Thyroid gland (tissue), 4 donors: ENCODE measurements around the gene SLMAP. TPM values are rescaled to one million over a fixed set of nuclear protein-coding genes. Genes with fewer than 3 reads are reported as not detected.

ENCODE experiments used
- DNase-seq, 2 donors: peaks; one replicate each; pipeline ENCODE4 v3.0.0-alpha.2; 2019
- H3K27ac ChIP-seq, 3 donors: fragments of 200-600 bp; sonication (generic); 1 replicate in 2 of 3; 2 replicates in 1 of 3; pipeline ENCODE4 v1.5.1; 2016 to 2019; ENCODE audit warnings: mild to moderate bottlenecking in 1 of 3, moderate library complexity in 1 of 3
- H3K27me3 ChIP-seq: fragments of 200-600 bp; sonication (generic); one replicate; pipeline ENCODE4 v1.5.1; 2019
- H3K36me3 ChIP-seq, 2 donors: fragments of 200-600 bp; sonication (generic); one replicate each; pipeline ENCODE4 v1.5.1; 2016 to 2019
- H3K4me1 ChIP-seq, 2 donors: fragments of 200-600 bp; sonication (generic); one replicate each; pipeline ENCODE4 v1.5.1; 2017 to 2019
- H3K4me3 ChIP-seq, 3 donors: fragments of 200-600 bp; sonication (generic); replicated peaks in 1 of 3; 1 replicate in 2 of 3; 2 replicates in 1 of 3; pipeline ENCODE4 v1.5.1; 2016; ENCODE audit warnings: mild to moderate bottlenecking in 1 of 3
- H3K9me3 ChIP-seq: fragments of 200-600 bp; sonication (generic); one replicate; pipeline ENCODE4 v1.5.1; 2017
- POLR2A ChIP-seq, 2 donors: fragments of 450-650 bp; IDR thresholded peaks; one replicate each; pipeline ENCODE4 v1.6.1; 2017; ENCODE audit warnings: antibody characterized with exemption in 2 of 2, mild to moderate bottlenecking in 2 of 2, moderate library complexity in 1 of 2
- WGBS, 2 donors: methylation state at CpG; one replicate each; pipeline ENCODE4 v1.1.5; 2017; 5-methylcytosine and 5-hydroxymethylcytosine counted together
- intact Hi-C: fragments of 100-400 bp; cut with DNase I; formaldehyde crosslinking; loops from one replicate; pipeline ENCODE4 v1.15.1; 2023
- total RNA-seq, 4 donors: library from RNA; depleted of rRNA; stranded (reverse); fragments of >200 nt; gene quantifications; one replicate each; pipeline ENCODE4 v1.2.3, GENCODE V29; 2016
- TF ChIP-seq, protein P1 (sequence below), 6 experiments: fragments of 200-600 bp in 3 of 6; fragments of 450-650 bp in 3 of 6; sonication (generic) in 3 of 6; IDR thresholded peaks; one replicate each; pipeline ENCODE4 v1.5.1; 2016 to 2019; ENCODE audit warnings: antibody characterized with exemption in 6 of 6, mild to moderate bottlenecking in 2 of 6, inconsistent platforms in 1 of 6, moderate library complexity in 1 of 6

Gene SLMAP
- total RNA-seq, 4 donors from 2014 or later: 79.7 to 89.4 (median 83.4) TPM

DNA sequence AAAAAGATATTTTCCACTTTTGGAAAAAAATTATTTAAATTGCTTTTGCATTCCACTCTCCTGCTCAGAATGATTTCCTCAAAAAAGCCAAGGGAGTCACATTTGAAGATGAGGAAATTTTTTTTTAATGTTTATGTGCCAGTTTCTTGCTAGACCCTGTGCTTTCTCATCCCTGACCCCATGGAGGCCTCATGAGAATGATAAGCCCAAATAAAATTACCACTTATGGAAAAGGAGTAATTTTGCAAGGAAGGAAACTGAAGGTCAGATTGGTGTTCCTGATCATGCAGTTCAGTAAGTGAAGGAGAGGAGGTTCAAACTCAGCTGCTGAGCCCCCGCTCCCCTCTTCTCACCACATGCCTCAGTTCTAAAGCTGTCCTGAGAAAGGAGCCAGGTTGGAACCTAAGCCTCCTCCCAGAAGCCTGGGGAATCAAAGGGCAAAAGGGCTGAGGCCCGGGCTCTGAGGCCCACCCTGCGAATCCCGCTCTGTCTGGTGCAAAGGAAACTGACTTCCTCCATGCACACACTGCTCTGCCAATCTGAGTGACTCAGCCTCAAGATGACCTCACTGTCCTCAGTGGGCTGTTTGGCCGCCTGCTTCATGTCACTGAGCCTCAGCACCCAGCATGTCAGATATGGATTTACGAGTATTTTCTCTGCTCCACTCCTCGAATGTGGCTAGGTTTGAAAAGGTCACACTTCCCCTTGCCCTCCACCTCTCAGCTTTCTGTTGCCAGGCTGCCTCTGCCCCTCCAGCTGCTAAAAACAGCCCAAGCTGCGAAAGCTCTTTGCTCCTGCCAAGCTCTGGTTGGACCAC, 195.2 kb downstream of the SLMAP start:
- Histone ChIP-seq H3K27me3 (no peaks in the 10 kb centered on the region), H3K36me3 (no peaks in the 10 kb centered on the region), H3K4me3 (no peak overlapping the region), H3K9me3 (no peaks in the 10 kb centered on the region), H3K27ac (peak overlapping the region; percentile 67 to 73 (median 73)), H3K4me1 (peaks cover 14 to 32% of the 10 kb centered on the region in 2 donors)
- WGBS, 2 donors: 31 to 63% methylated on average over 5 to 8 of the region's 8 CpGs
- DNase-seq: peak; percentile 28 to 36
- intact Hi-C loops: no loop called here
- TF ChIP-seq POLR2A (IDR thresholded peaks at IDR 0.05): no peak
- TF ChIP-seq, protein P1, sequence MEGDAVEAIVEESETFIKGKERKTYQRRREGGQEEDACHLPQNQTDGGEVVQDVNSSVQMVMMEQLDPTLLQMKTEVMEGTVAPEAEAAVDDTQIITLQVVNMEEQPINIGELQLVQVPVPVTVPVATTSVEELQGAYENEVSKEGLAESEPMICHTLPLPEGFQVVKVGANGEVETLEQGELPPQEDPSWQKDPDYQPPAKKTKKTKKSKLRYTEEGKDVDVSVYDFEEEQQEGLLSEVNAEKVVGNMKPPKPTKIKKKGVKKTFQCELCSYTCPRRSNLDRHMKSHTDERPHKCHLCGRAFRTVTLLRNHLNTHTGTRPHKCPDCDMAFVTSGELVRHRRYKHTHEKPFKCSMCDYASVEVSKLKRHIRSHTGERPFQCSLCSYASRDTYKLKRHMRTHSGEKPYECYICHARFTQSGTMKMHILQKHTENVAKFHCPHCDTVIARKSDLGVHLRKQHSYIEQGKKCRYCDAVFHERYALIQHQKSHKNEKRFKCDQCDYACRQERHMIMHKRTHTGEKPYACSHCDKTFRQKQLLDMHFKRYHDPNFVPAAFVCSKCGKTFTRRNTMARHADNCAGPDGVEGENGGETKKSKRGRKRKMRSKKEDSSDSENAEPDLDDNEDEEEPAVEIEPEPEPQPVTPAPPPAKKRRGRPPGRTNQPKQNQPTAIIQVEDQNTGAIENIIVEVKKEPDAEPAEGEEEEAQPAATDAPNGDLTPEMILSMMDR (IDR thresholded peaks at IDR 0.05): no peak

- peak; percentile 43 to 64 for DNase-seq
- H3K36me3 ChIP-seq: no peaks in the 10 kb centered on the region
- no peaks in the 10 kb centered on the region for H3K27me3 ChIP-seq
- WGBS, 2 donors: 53 to 67% methylated on average over 4 of the region's 4 CpGs
- no peak for TF ChIP-seq POLR2A (IDR thresholded peaks at IDR 0.05)
- peak overlapping the region; percentile 67 to 73 (median 73) for H3K27ac ChIP-seq
- H3K4me3 ChIP-seq: no peak overlapping the region
- intact Hi-C loops: no loop called here
- no peaks in the 10 kb centered on the region for H3K9me3 ChIP-seq
- H3K4me1 ChIP-seq: peaks cover 13 to 28% of the 10 kb centered on the region in 2 donors
These were observed 196.1 kb downstream of the SLMAP start for GRCh38 chr3:57952208-57952631.

GRCh38 chr3:57952651-57953050, 196.5 kb downstream of the SLMAP start:
- no peak for DNase-seq
- WGBS, 2 donors: 81 to 88% methylated on average over 5 of the region's 5 CpGs

GRCh38 chr3:57953576-57953975, 197.5 kb downstream of the SLMAP start:
- Histone ChIP-seq H3K4me3 (no peak overlapping the region), H3K27ac (peak overlapping the region in 2 of 3 donors; percentile 16 to 22), H3K9me3 (no peaks in the 10 kb centered on the region), H3K27me3 (no peaks in the 10 kb centered on the region), H3K4me1 (peaks cover 9 to 26% of the 10 kb centered on the region in 2 donors), H3K36me3 (no peaks in the 10 kb centered on the region)
- TF ChIP-seq, protein P1 (IDR thresholded peaks at IDR 0.05): no peak
- TF ChIP-seq POLR2A (IDR thresholded peaks at IDR 0.05): no peak
- no peak for DNase-seq
- 81 to 92% methylated on average over 5 of the region's 7 CpGs for WGBS, 2 donors
- intact Hi-C loops: no loop called here

More at GRCh38 chr3:57952651-57953050, 196.5 kb downstream of the SLMAP start:
- no peak for TF ChIP-seq POLR2A (IDR thresholded peaks at IDR 0.05)
- TF ChIP-seq, protein P1 (IDR thresholded peaks at IDR 0.05): no peak
- peak overlapping the region; percentile 16 to 33 (median 22) for H3K27ac ChIP-seq
- no peaks in the 10 kb centered on the region for H3K27me3 ChIP-seq
- H3K36me3 ChIP-seq: no peaks in the 10 kb centered on the region
- intact Hi-C loops: no loop called here
- H3K9me3 ChIP-seq: no peaks in the 10 kb centered on the region
- peaks cover 9 to 26% of the 10 kb centered on the region in 2 donors for H3K4me1 ChIP-seq
- H3K4me3 ChIP-seq: no peak overlapping the region

- TF ChIP-seq, protein P1 (IDR thresholded peaks at IDR 0.05): no peak
- no peaks in the 10 kb centered on the region for H3K27me3 ChIP-seq
- H3K27ac ChIP-seq: no peak overlapping the region
- WGBS, 2 donors: 81 to 87% methylated on average over 3 of the region's 3 CpGs
- H3K4me3 ChIP-seq: no peak overlapping the region
- H3K36me3 ChIP-seq: no peaks in the 10 kb centered on the region
- no peaks in the 10 kb centered on the region for H3K9me3 ChIP-seq
- H3K4me1 ChIP-seq: peaks cover 0 to 33% of the 10 kb centered on the region in 2 donors
- intact Hi-C loops: no loop called here
- no peak for DNase-seq
These were observed 200.2 kb downstream of the SLMAP start for GRCh38 chr3:57956119-57956832.
